Ishikawa (cell line): Measurements from ENCODE around the gene CELF2.

Source experiments
- CEBPB ChIP-seq: IDR thresholded peaks from 2 replicates; pipeline ENCODE4 v1.6.1; 2012
- CREB1 ChIP-seq: IDR thresholded peaks from 2 replicates; pipeline ENCODE4 v1.6.1; 2012; ENCODE audit warnings: low read depth
- EGR1 ChIP-seq: IDR thresholded peaks from 2 replicates; pipeline ENCODE4 v1.6.1; 2012
- EP300 ChIP-seq: IDR thresholded peaks from 2 replicates; pipeline ENCODE4 v1.6.1; 2012; ENCODE audit warnings: borderline replicate concordance
- FOXM1 ChIP-seq: IDR thresholded peaks from 2 replicates; pipeline ENCODE4 v1.6.1; 2012; ENCODE audit warnings: low read depth, borderline replicate concordance
- MAX ChIP-seq: IDR thresholded peaks from 2 replicates; pipeline ENCODE4 v1.6.1; 2012
- NFIC ChIP-seq: IDR thresholded peaks from 2 replicates; pipeline ENCODE4 v1.6.1; 2012
- RAD21 ChIP-seq: IDR thresholded peaks from 2 replicates; pipeline ENCODE4 v1.6.1; 2012; ENCODE audit warnings: low read depth
- REST ChIP-seq: IDR thresholded peaks from 2 replicates; pipeline ENCODE4 v1.6.1; 2012; ENCODE audit warnings: low read depth, mild to moderate bottlenecking
- TAF1 ChIP-seq: IDR thresholded peaks from 2 replicates; pipeline ENCODE4 v1.6.1; 2012; ENCODE audit warnings: low read depth, mild to moderate bottlenecking
- TCF12 ChIP-seq: IDR thresholded peaks from 2 replicates; pipeline ENCODE4 v1.6.1; 2012; ENCODE audit warnings: low read depth
- TEAD4 ChIP-seq: IDR thresholded peaks from 2 replicates; pipeline ENCODE4 v1.6.1; 2012
- USF1 ChIP-seq: IDR thresholded peaks from 2 replicates; pipeline ENCODE4 v1.6.1; 2012
- YY1 ChIP-seq: IDR thresholded peaks from 2 replicates; pipeline ENCODE4 v1.6.1; 2012; ENCODE audit warnings: low read depth
- ZBTB7A ChIP-seq: IDR thresholded peaks from 2 replicates; pipeline ENCODE4 v1.6.1; 2012; ENCODE audit warnings: low read depth

Gene CELF2

GRCh38 chr10:11249808-11250195, 232.1 kb downstream of the CELF2 start:
- TF ChIP-seq TCF12 = no peak
- no peak for TF ChIP-seq CREB1
- TF ChIP-seq NFIC = no peak
- TF ChIP-seq ZBTB7A = no peak
- TF ChIP-seq RAD21 = no peak
- TF ChIP-seq EP300 = no peak
- no peak for TF ChIP-seq TEAD4
- no peak for TF ChIP-seq YY1
- TF ChIP-seq USF1 = no peak
- no peak for TF ChIP-seq REST
- TF ChIP-seq MAX = no peak
- no peak for TF ChIP-seq TAF1
- TF ChIP-seq EGR1 = no peak
- TF ChIP-seq FOXM1 = no peak
- TF ChIP-seq CEBPB = no peak

GRCh38 chr10:11250304-11250703, 232.6 kb downstream of the CELF2 start:
- TF ChIP-seq MAX (no peak), TEAD4 (no peak), NFIC (no peak), TAF1 (no peak), EP300 (no peak)

- TF ChIP-seq ZBTB7A (no peak), YY1 (no peak), REST (no peak)
Measured at GRCh38 chr10:11252887-11253286, 235.2 kb downstream of the CELF2 start.

- no peak for TF ChIP-seq FOXM1
- no peak for TF ChIP-seq EGR1
- no peak for TF ChIP-seq REST
- TF ChIP-seq NFIC = no peak
- TF ChIP-seq EP300 = no peak
- TF ChIP-seq ZBTB7A = no peak
- TF ChIP-seq TEAD4 = no peak
- TF ChIP-seq TCF12 = no peak
- TF ChIP-seq USF1 = no peak
- TF ChIP-seq RAD21 = no peak
- no peak for TF ChIP-seq CREB1
- no peak for TF ChIP-seq YY1
- TF ChIP-seq CEBPB = no peak
Measured at GRCh38 chr10:11253385-11254002, 235.8 kb downstream of the CELF2 start.

- TF ChIP-seq USF1 (no peak), ZBTB7A (no peak), TCF12 (no peak), MAX (no peak), RAD21 (no peak), YY1 (no peak), CREB1 (no peak), TEAD4 (no peak), FOXM1 (no peak), EP300 (no peak), CEBPB (no peak), REST (no peak), TAF1 (no peak), EGR1 (no peak)
Measured at GRCh38 chr10:11255156-11255555, 237.5 kb downstream of the CELF2 start.
